ENCODE results near the gene PRRG3.

PRRG3 gene

GRCh38 chrX:151701071-151701470, 5.8 kb downstream of the PRRG3 start:
- Mint-ChIP-seq H3K27ac (no peak overlapping the region), H3K4me3 (no peak overlapping the region), H3K36me3 (ENCODE audit: low read depth) (no peaks in the 10 kb centered on the region), H3K27me3 (peaks cover 8% of the 10 kb centered on the region), H3K4me1 (ENCODE audit: low read depth) (no peaks in the 10 kb centered on the region), H3K9me3 (no peaks in the 10 kb centered on the region)

- Mint-ChIP-seq H3K27ac (no peak overlapping the region), H3K9me3 (no peaks in the 10 kb centered on the region), H3K4me1 (ENCODE audit: low read depth) (no peaks in the 10 kb centered on the region), H3K4me3 (no peak overlapping the region), H3K36me3 (ENCODE audit: low read depth) (no peaks in the 10 kb centered on the region), H3K27me3 (peaks cover 3% of the 10 kb centered on the region)
These were observed 6.3 kb downstream of the PRRG3 start for GRCh38 chrX:151701531-151701930.

GRCh38 chrX:151702026-151702714, 6.9 kb downstream of the PRRG3 start:
- H3K9me3 Mint-ChIP-seq = no peaks in the 10 kb centered on the region
- no peak overlapping the region for H3K4me3 Mint-ChIP-seq
- H3K27me3 Mint-ChIP-seq = no peaks in the 10 kb centered on the region
- no peaks in the 10 kb centered on the region for H3K4me1 Mint-ChIP-seq (ENCODE audit: low read depth)
- no peaks in the 10 kb centered on the region for H3K36me3 Mint-ChIP-seq (ENCODE audit: low read depth)
- H3K27ac Mint-ChIP-seq = no peak overlapping the region

- Mint-ChIP-seq H3K9me3 (no peaks in the 10 kb centered on the region), H3K4me3 (no peak overlapping the region), H3K36me3 (ENCODE audit: low read depth) (no peaks in the 10 kb centered on the region), H3K4me1 (ENCODE audit: low read depth) (no peaks in the 10 kb centered on the region), H3K27me3 (no peaks in the 10 kb centered on the region), H3K27ac (no peak overlapping the region)
These were observed 7.6 kb downstream of the PRRG3 start for GRCh38 chrX:151702741-151703340.

- Mint-ChIP-seq H3K4me3 (no peak overlapping the region), H3K4me1 (ENCODE audit: low read depth) (no peaks in the 10 kb centered on the region), H3K9me3 (no peaks in the 10 kb centered on the region), H3K36me3 (ENCODE audit: low read depth) (no peaks in the 10 kb centered on the region), H3K27ac (no peak overlapping the region), H3K27me3 (no peaks in the 10 kb centered on the region)
These were observed 8.2 kb downstream of the PRRG3 start for GRCh38 chrX:151703487-151703886.

GRCh38 chrX:151704041-151704663, 8.9 kb downstream of the PRRG3 start:
- H3K4me1 Mint-ChIP-seq (ENCODE audit: low read depth) = no peaks in the 10 kb centered on the region
- H3K9me3 Mint-ChIP-seq = no peaks in the 10 kb centered on the region
- H3K27ac Mint-ChIP-seq = no peak overlapping the region
- H3K4me3 Mint-ChIP-seq = no peak overlapping the region
- no peaks in the 10 kb centered on the region for H3K36me3 Mint-ChIP-seq (ENCODE audit: low read depth)
- H3K27me3 Mint-ChIP-seq = no peaks in the 10 kb centered on the region

GRCh38 chrX:151708821-151709220, 13.6 kb downstream of the PRRG3 start:
- Mint-ChIP-seq H3K4me3 (no peak overlapping the region), H3K27ac (no peak overlapping the region), H3K27me3 (no peaks in the 10 kb centered on the region), H3K36me3 (ENCODE audit: low read depth) (no peaks in the 10 kb centered on the region), H3K4me1 (ENCODE audit: low read depth) (no peaks in the 10 kb centered on the region), H3K9me3 (no peaks in the 10 kb centered on the region)

- no peaks in the 10 kb centered on the region for H3K36me3 Mint-ChIP-seq (ENCODE audit: low read depth)
- H3K27ac Mint-ChIP-seq = no peak overlapping the region
- H3K27me3 Mint-ChIP-seq = no peaks in the 10 kb centered on the region
- H3K9me3 Mint-ChIP-seq = no peaks in the 10 kb centered on the region
- no peaks in the 10 kb centered on the region for H3K4me1 Mint-ChIP-seq (ENCODE audit: low read depth)
- no peak overlapping the region for H3K4me3 Mint-ChIP-seq
These were observed 15.2 kb downstream of the PRRG3 start for GRCh38 chrX:151710457-151710856.

GRCh38 chrX:151711154-151711553, 15.9 kb downstream of the PRRG3 start:
- H3K36me3 Mint-ChIP-seq (ENCODE audit: low read depth) = no peaks in the 10 kb centered on the region
- no peak overlapping the region for H3K4me3 Mint-ChIP-seq
- no peaks in the 10 kb centered on the region for H3K4me1 Mint-ChIP-seq (ENCODE audit: low read depth)
- H3K27me3 Mint-ChIP-seq = no peaks in the 10 kb centered on the region
- H3K9me3 Mint-ChIP-seq = no peaks in the 10 kb centered on the region
- H3K27ac Mint-ChIP-seq = no peak overlapping the region

- no peaks in the 10 kb centered on the region for H3K36me3 Mint-ChIP-seq (ENCODE audit: low read depth)
- no peak overlapping the region for H3K4me3 Mint-ChIP-seq
These were observed 16.5 kb downstream of the PRRG3 start for GRCh38 chrX:151711787-151712186.

GRCh38 chrX:151712253-151712652, 17.0 kb downstream of the PRRG3 start:
- no peaks in the 10 kb centered on the region for H3K36me3 Mint-ChIP-seq (ENCODE audit: low read depth)
- H3K9me3 Mint-ChIP-seq = no peaks in the 10 kb centered on the region
- no peaks in the 10 kb centered on the region for H3K27me3 Mint-ChIP-seq
- H3K4me1 Mint-ChIP-seq (ENCODE audit: low read depth) = no peaks in the 10 kb centered on the region
- no peak overlapping the region for H3K27ac Mint-ChIP-seq
- no peak overlapping the region for H3K4me3 Mint-ChIP-seq

More at GRCh38 chrX:151711787-151712186, 16.5 kb downstream of the PRRG3 start:
- H3K27me3 Mint-ChIP-seq = no peaks in the 10 kb centered on the region
- H3K9me3 Mint-ChIP-seq = no peaks in the 10 kb centered on the region
- no peaks in the 10 kb centered on the region for H3K4me1 Mint-ChIP-seq (ENCODE audit: low read depth)
- no peak overlapping the region for H3K27ac Mint-ChIP-seq

GRCh38 chrX:151713849-151714248, 18.6 kb downstream of the PRRG3 start:
- no peak overlapping the region for H3K27ac Mint-ChIP-seq
- H3K9me3 Mint-ChIP-seq = no peaks in the 10 kb centered on the region

GRCh38 chrX:151714362-151714761, 19.1 kb downstream of the PRRG3 start:
- Mint-ChIP-seq H3K4me3 (no peak overlapping the region), H3K9me3 (no peaks in the 10 kb centered on the region), H3K36me3 (ENCODE audit: low read depth) (no peaks in the 10 kb centered on the region), H3K27ac (no peak overlapping the region), H3K4me1 (ENCODE audit: low read depth) (no peaks in the 10 kb centered on the region), H3K27me3 (no peaks in the 10 kb centered on the region)

More at GRCh38 chrX:151713849-151714248, 18.6 kb downstream of the PRRG3 start:
- Mint-ChIP-seq H3K27me3 (no peaks in the 10 kb centered on the region), H3K4me1 (ENCODE audit: low read depth) (no peaks in the 10 kb centered on the region), H3K4me3 (no peak overlapping the region), H3K36me3 (ENCODE audit: low read depth) (no peaks in the 10 kb centered on the region)

GRCh38 chrX:151715752-151716151, 20.5 kb downstream of the PRRG3 start, which contains the start of gene FATE1:
TSS of gene FATE1 (plus strand) at chrX:151716035. CDS start at chrX:151716120, 85 bp downstream.
- Mint-ChIP-seq H3K27ac (no peak within 1 kb of the TSS), H3K4me1 (ENCODE audit: low read depth) (no peaks in the 10 kb centered on the region), H3K9me3 (no peaks in the 10 kb centered on the region), H3K36me3 (ENCODE audit: low read depth) (no peaks in the 10 kb centered on the region), H3K27me3 (no peaks in the 10 kb centered on the region), H3K4me3 (no peak within 1 kb of the TSS)

GRCh38 chrX:151722241-151722846, 27.1 kb downstream of the PRRG3 start:
- Mint-ChIP-seq H3K4me1 (ENCODE audit: low read depth) (no peaks in the 10 kb centered on the region), H3K27ac (no peak overlapping the region), H3K36me3 (ENCODE audit: low read depth) (no peaks in the 10 kb centered on the region), H3K9me3 (no peaks in the 10 kb centered on the region), H3K27me3 (no peaks in the 10 kb centered on the region), H3K4me3 (no peak overlapping the region)
